Mesendoderm (in vitro differentiated cells): ENCODE measurements around the gene PPP2R1B.

Experiments used
- DNase-seq: peaks from one replicate; pipeline ENCODE4 v3.0.0; 2013
- H2AK5ac ChIP-seq: 2 replicates; pipeline ENCODE4 v1.6.1; 2013; ENCODE audit warnings: low read length, inconsistent platforms
- H2BK120ac ChIP-seq: 2 replicates; pipeline ENCODE4 v1.6.1; 2013; ENCODE audit warnings: low read depth, mild to moderate bottlenecking, low read length, moderate library complexity, mixed read lengths
- H2BK15ac ChIP-seq: replicated peaks from 2 replicates; pipeline ENCODE4 v1.6.1; 2013; ENCODE audit warnings: low read depth, mild to moderate bottlenecking, moderate library complexity
- H2BK5ac ChIP-seq: 2 replicates; pipeline ENCODE4 v1.6.1; 2013; ENCODE audit warnings: low read length, inconsistent platforms
- H3K18ac ChIP-seq: 2 replicates; pipeline ENCODE4 v1.6.1; 2013; ENCODE audit warnings: mild to moderate bottlenecking, low read length, mixed read lengths
- H3K23ac ChIP-seq: one replicate; pipeline ENCODE4 v1.6.1; 2013; ENCODE audit warnings: low read length
- H3K27ac ChIP-seq: 2 replicates; pipeline ENCODE4 v1.5.1; 2013; ENCODE audit warnings: low read depth, mild to moderate bottlenecking, inconsistent platforms, low read length, moderate library complexity
- H3K27me3 ChIP-seq: 2 replicates; pipeline ENCODE4 v1.6.1; 2013; ENCODE audit warnings: low read length, control low read depth, mild to moderate bottlenecking, inconsistent platforms; ENCODE audit not compliant: insufficient read depth, poor library complexity
- H3K36me3 ChIP-seq: 2 replicates; pipeline ENCODE4 v1.6.1; 2013; ENCODE audit warnings: low read length, inconsistent platforms; ENCODE audit not compliant: control insufficient read depth, insufficient read depth
- H3K4ac ChIP-seq: one replicate; pipeline ENCODE4 v1.6.1; 2013; ENCODE audit warnings: low read depth, mild to moderate bottlenecking, low read length, moderate library complexity
- H3K4me1 ChIP-seq: 2 replicates; pipeline ENCODE4 v1.6.1; 2013; ENCODE audit warnings: low read depth, low read length, inconsistent platforms; ENCODE audit not compliant: control insufficient read depth
- H3K4me2 ChIP-seq: 2 replicates; pipeline ENCODE4 v1.6.1; 2013; ENCODE audit warnings: low read length
- H3K4me3 ChIP-seq: 2 replicates; pipeline ENCODE4 v1.5.1; 2013; ENCODE audit warnings: mild to moderate bottlenecking, low read length
- H3K56ac ChIP-seq: one replicate; pipeline ENCODE4 v1.6.1; 2013; ENCODE audit warnings: low read length
- H3K79me1 ChIP-seq: 2 replicates; pipeline ENCODE4 v1.6.1; 2013; ENCODE audit warnings: low read length, inconsistent platforms
- H3K79me2 ChIP-seq: 2 replicates; pipeline ENCODE4 v1.6.1; 2013; ENCODE audit warnings: mild to moderate bottlenecking, low read length; ENCODE audit not compliant: control insufficient read depth, insufficient read depth
- H3K9ac ChIP-seq: 2 replicates; pipeline ENCODE4 v1.6.1; 2013; ENCODE audit warnings: low read length, inconsistent platforms
- H4K5ac ChIP-seq: one replicate; pipeline ENCODE4 v1.6.1; 2013; ENCODE audit warnings: low read length
- H4K8ac ChIP-seq: one replicate; pipeline ENCODE4 v1.6.1; 2013; ENCODE audit warnings: low read depth, mild to moderate bottlenecking, control low read depth, low read length, moderate library complexity
- WGBS: extraction: QIAGEN DNeasy Blood & Tissue Kit; methylation state at CpG from one replicate; pipeline ENCODE4 v1.1.7; 2013; ENCODE audit warnings: low lambda C conversion rate, missing lambda C conversion rate; ENCODE audit not compliant: insufficient coverage; ENCODE audit errors: extremely low coverage; 5-methylcytosine and 5-hydroxymethylcytosine counted together

PPP2R1B gene

GRCh38 chr11:111811445-111811844 lies 45.3 kb upstream of the PPP2R1B start:
- Histone ChIP-seq H3K4me2 (no peak overlapping the region), H3K56ac (no peak overlapping the region), H3K9ac (no peak overlapping the region), H3K36me3 (no peaks in the 10 kb centered on the region), H3K79me2 (no peaks in the 10 kb centered on the region), H3K23ac (no peak overlapping the region), H4K5ac (no peak overlapping the region), H3K18ac (no peak overlapping the region), H4K8ac (no peak overlapping the region), H2AK5ac (no peak overlapping the region), H3K4me1 (no peaks in the 10 kb centered on the region), H3K79me1 (no peaks in the 10 kb centered on the region), H3K4me3 (no peak overlapping the region), H2BK15ac (no peak overlapping the region), H3K27ac (no peak overlapping the region), H3K27me3 (no peaks in the 10 kb centered on the region), H2BK120ac (no peak overlapping the region), H2BK5ac (no peak overlapping the region), H3K4ac (no peak overlapping the region)
- DNase-seq: no peak
- whole genome bisulfite sequencing: no CpG with 5 or more reads among the region's 2 CpGs

- no CpG with 5 or more reads among the region's 2 CpGs for WGBS
- H4K8ac ChIP-seq: no peak overlapping the region
- H3K79me1 ChIP-seq: no peaks in the 10 kb centered on the region
- no peak overlapping the region for H3K27ac ChIP-seq
- H3K4me1 ChIP-seq: no peaks in the 10 kb centered on the region
- no peak overlapping the region for H3K56ac ChIP-seq
- H3K18ac ChIP-seq: no peak overlapping the region
- no peak overlapping the region for H2BK120ac ChIP-seq
- no peak overlapping the region for H4K5ac ChIP-seq
- H3K4me2 ChIP-seq: no peak overlapping the region
- no peak overlapping the region for H3K4me3 ChIP-seq
- no peak overlapping the region for H2AK5ac ChIP-seq
- DNase-seq: no peak
- no peak overlapping the region for H2BK15ac ChIP-seq
- no peaks in the 10 kb centered on the region for H3K36me3 ChIP-seq
- H3K27me3 ChIP-seq: no peaks in the 10 kb centered on the region
- H2BK5ac ChIP-seq: no peak overlapping the region
- no peak overlapping the region for H3K4ac ChIP-seq
- H3K79me2 ChIP-seq: no peaks in the 10 kb centered on the region
- no peak overlapping the region for H3K23ac ChIP-seq
- H3K9ac ChIP-seq: no peak overlapping the region
Measured at GRCh38 chr11:111808834-111809233, 42.6 kb upstream of the PPP2R1B start.

GRCh38 chr11:111808063-111808588 lies 41.9 kb upstream of the PPP2R1B start:
- WGBS: no CpG with 5 or more reads among the region's 2 CpGs
- no peaks in the 10 kb centered on the region for H3K4me1 ChIP-seq
- H3K36me3 ChIP-seq: no peaks in the 10 kb centered on the region
- H2AK5ac ChIP-seq: no peak overlapping the region
- no peak overlapping the region for H3K56ac ChIP-seq
- H2BK5ac ChIP-seq: no peak overlapping the region
- H3K79me2 ChIP-seq: no peaks in the 10 kb centered on the region
- H3K4me3 ChIP-seq: no peak overlapping the region
- no peak overlapping the region for H2BK120ac ChIP-seq
- no peak overlapping the region for H2BK15ac ChIP-seq
- no peaks in the 10 kb centered on the region for H3K79me1 ChIP-seq
- no peak overlapping the region for H3K9ac ChIP-seq
- H4K8ac ChIP-seq: no peak overlapping the region
- no peak overlapping the region for H4K5ac ChIP-seq
- no peak overlapping the region for H3K18ac ChIP-seq
- no peak for DNase-seq
- H3K4ac ChIP-seq: no peak overlapping the region
- no peak overlapping the region for H3K23ac ChIP-seq
- H3K4me2 ChIP-seq: no peak overlapping the region
- H3K27ac ChIP-seq: no peak overlapping the region
- no peaks in the 10 kb centered on the region for H3K27me3 ChIP-seq

GRCh38 chr11:111807076-111807475 lies 40.9 kb upstream of the PPP2R1B start:
- whole genome bisulfite sequencing: no CpG with 5 or more reads among the region's 1 CpG
- H2BK5ac ChIP-seq: no peak overlapping the region
- H3K27ac ChIP-seq: no peak overlapping the region
- no peaks in the 10 kb centered on the region for H3K36me3 ChIP-seq
- no peak overlapping the region for H3K56ac ChIP-seq
- H3K4me3 ChIP-seq: no peak overlapping the region
- H4K5ac ChIP-seq: no peak overlapping the region
- H3K79me1 ChIP-seq: no peaks in the 10 kb centered on the region
- no peak overlapping the region for H2AK5ac ChIP-seq
- H2BK120ac ChIP-seq: no peak overlapping the region
- H4K8ac ChIP-seq: no peak overlapping the region
- no peak for DNase-seq
- no peak overlapping the region for H3K23ac ChIP-seq
- no peaks in the 10 kb centered on the region for H3K4me1 ChIP-seq
- no peak overlapping the region for H2BK15ac ChIP-seq
- H3K18ac ChIP-seq: no peak overlapping the region
- H3K4ac ChIP-seq: no peak overlapping the region
- H3K79me2 ChIP-seq: no peaks in the 10 kb centered on the region
- no peak overlapping the region for H3K4me2 ChIP-seq
- H3K27me3 ChIP-seq: no peaks in the 10 kb centered on the region
- H3K9ac ChIP-seq: no peak overlapping the region

- no peak overlapping the region for H3K4ac ChIP-seq
- no peak overlapping the region for H2BK120ac ChIP-seq
- H3K27ac ChIP-seq: no peak overlapping the region
- WGBS: no CpG with 5 or more reads among the region's 2 CpGs
- no peak overlapping the region for H3K4me3 ChIP-seq
- H3K27me3 ChIP-seq: no peaks in the 10 kb centered on the region
- H3K79me1 ChIP-seq: no peaks in the 10 kb centered on the region
- no peak for DNase-seq
- H3K4me1 ChIP-seq: no peaks in the 10 kb centered on the region
- H2AK5ac ChIP-seq: no peak overlapping the region
- no peak overlapping the region for H3K9ac ChIP-seq
- H3K4me2 ChIP-seq: no peak overlapping the region
- H4K8ac ChIP-seq: no peak overlapping the region
- no peaks in the 10 kb centered on the region for H3K79me2 ChIP-seq
- no peaks in the 10 kb centered on the region for H3K36me3 ChIP-seq
- no peak overlapping the region for H4K5ac ChIP-seq
- no peak overlapping the region for H3K23ac ChIP-seq
- no peak overlapping the region for H3K18ac ChIP-seq
- no peak overlapping the region for H2BK15ac ChIP-seq
- no peak overlapping the region for H2BK5ac ChIP-seq
- no peak overlapping the region for H3K56ac ChIP-seq
Measured at GRCh38 chr11:111801135-111801534, 34.9 kb upstream of the PPP2R1B start.

GRCh38 chr11:111798279-111798678 lies 32.1 kb upstream of the PPP2R1B start:
- H3K27me3 ChIP-seq: no peaks in the 10 kb centered on the region
- no peak overlapping the region for H3K56ac ChIP-seq
- no peak for DNase-seq
- H2BK15ac ChIP-seq: no peak overlapping the region
- H3K27ac ChIP-seq: no peak overlapping the region
- H3K4me1 ChIP-seq: no peaks in the 10 kb centered on the region
- no peak overlapping the region for H3K23ac ChIP-seq
- no peaks in the 10 kb centered on the region for H3K79me2 ChIP-seq
- H2AK5ac ChIP-seq: no peak overlapping the region
- H3K4ac ChIP-seq: no peak overlapping the region
- H3K4me2 ChIP-seq: no peak overlapping the region
- no peak overlapping the region for H4K8ac ChIP-seq
- no peaks in the 10 kb centered on the region for H3K36me3 ChIP-seq
- H3K4me3 ChIP-seq: no peak overlapping the region
- H2BK5ac ChIP-seq: no peak overlapping the region
- H2BK120ac ChIP-seq: no peak overlapping the region
- no peak overlapping the region for H3K18ac ChIP-seq
- H3K9ac ChIP-seq: no peak overlapping the region
- H4K5ac ChIP-seq: no peak overlapping the region
- H3K79me1 ChIP-seq: no peaks in the 10 kb centered on the region
- no CpG with 5 or more reads among the region's 1 CpG for WGBS
